GM12878 (cell line): ENCODE data around the gene MAP2K1. TPM values are rescaled to one million over a fixed set of nuclear protein-coding genes. Genes with fewer than 3 reads are reported as not detected.

ENCODE experiments used
- ATAC-seq: fragments of 200-7000 bp; cut with Tn5 transposase; 3 replicates; pipeline ENCODE4 v1.9.1; 2020; ENCODE audit warnings: mild to moderate bottlenecking, moderate library complexity
- BruUV-seq: library from RNA; stranded (reverse); fragments of 400-500 nt; replicated peaks from 2 replicates; lab custom pipeline; 2021; lab: Mats Ljungman, UMichigan
- CTCF ChIA-PET: fragments of 300-600 bp; sonication (Branson Sonifier 250); formaldehyde crosslinking; extraction: SDS; loops from one replicate; lab custom pipeline; 2021; ENCODE audit warnings: inconsistent platforms; lab: Yijun Ruan, JAX
- POLR2A ChIA-PET: fragments of 350-600 bp; formaldehyde crosslinking; extraction: SDS; loops from one replicate; lab custom pipeline; 2021; ENCODE audit warnings: inconsistent platforms; lab: Charles Lee
- RAD21 ChIA-PET: fragments of 300-600 bp; sonication (Branson Sonifier 250); formaldehyde crosslinking; loops from one replicate; lab custom pipeline; 2023; ENCODE audit warnings: antibody characterized with exemption; ENCODE audit not compliant: unreplicated experiment; lab: Charles Lee
- SMC1A ChIA-PET: fragments of 300-600 bp; sonication (Branson Sonifier 250); formaldehyde crosslinking; loops from one replicate; lab custom pipeline; 2023; ENCODE audit not compliant: unreplicated experiment, uncharacterized antibody; lab: Charles Lee
- DNase-seq: peaks from one replicate; pipeline ENCODE4 v3.0.0-alpha.2; 2011; ENCODE audit warnings: low read depth, low spot score
- FAIRE-seq: peaks from 3 replicates; lab custom pipeline; 2011; peaks lifted over from hg19 to GRCh38; lab: Jason Lieb, UNC
- H2AFZ ChIP-seq: 2 replicates; pipeline ENCODE4 v1.6.0; 2011; ENCODE audit warnings: low read depth, low read length, control low read depth; ENCODE audit not compliant: control insufficient read depth
- H3K27ac ChIP-seq: 2 replicates; pipeline ENCODE4 v1.5.1; 2011; ENCODE audit warnings: control low read depth; ENCODE audit not compliant: control insufficient read depth, insufficient read depth
- H3K27me3 ChIP-seq, 2 experiments: replicated peaks in 1 of 2; 2 replicates each; pipeline versions ENCODE4 v1.6.0 to v1.6.1; 2011; ENCODE audit warnings: low read length in 1 of 2; ENCODE audit not compliant: control insufficient read depth in 2 of 2, insufficient read depth in 2 of 2
- H3K36me3 ChIP-seq, 2 experiments: 2 replicates each; pipeline ENCODE4 v1.5.1; 2011; ENCODE audit warnings: low read length in 1 of 2; ENCODE audit not compliant: control insufficient read depth in 2 of 2, insufficient read depth in 2 of 2
- H3K4me1 ChIP-seq: 2 replicates; pipeline ENCODE4 v1.6.1; 2011; ENCODE audit warnings: mild to moderate bottlenecking, low read length, moderate library complexity, mixed read lengths; ENCODE audit not compliant: control insufficient read depth, insufficient read depth
- H3K4me2 ChIP-seq: 2 replicates; pipeline ENCODE4 v1.6.0; 2011; ENCODE audit warnings: control low read depth; ENCODE audit not compliant: control insufficient read depth, insufficient read depth
- H3K4me3 ChIP-seq: fragments of 200-600 bp; sonication (generic); 2 replicates; pipeline ENCODE4 v1.5.1; 2016
- H3K79me2 ChIP-seq: 2 replicates; pipeline ENCODE4 v1.6.0; 2011; ENCODE audit warnings: low read length; ENCODE audit not compliant: control insufficient read depth, insufficient read depth
- H3K9ac ChIP-seq: 2 replicates; pipeline ENCODE4 v1.8.0; 2011; ENCODE audit warnings: low read length, control low read depth, mixed read lengths; ENCODE audit not compliant: control insufficient read depth, insufficient read depth
- H3K9me3 ChIP-seq: replicated peaks from 3 replicates; pipeline ENCODE4 v1.5.1; 2011; ENCODE audit warnings: mild to moderate bottlenecking, low read length; ENCODE audit not compliant: control insufficient read depth, insufficient read depth
- H4K20me1 ChIP-seq: 2 replicates; pipeline ENCODE4 v1.6.0; 2011; ENCODE audit not compliant: control insufficient read depth, insufficient read depth
- BMI1 ChIP-seq: fragments of 450-650 bp; IDR thresholded peaks from 2 replicates; pipeline ENCODE4 v1.6.1; 2016; ENCODE audit warnings: mild to moderate bottlenecking, moderate library complexity, borderline replicate concordance
- IKZF2 ChIP-seq, 2 experiments: fragments of 450-650 bp; IDR thresholded peaks; 2 replicates each; pipeline ENCODE4 v1.6.1; 2017; ENCODE audit warnings: mild to moderate bottlenecking in 2 of 2, moderate library complexity in 2 of 2
- RAD51 ChIP-seq: fragments of 450-650 bp; IDR thresholded peaks from 2 replicates; pipeline ENCODE4 v1.6.1; 2016; ENCODE audit warnings: moderate library complexity, mild to moderate bottlenecking, inconsistent platforms
- SUPT20H ChIP-seq: IDR thresholded peaks from 2 replicates; pipeline ENCODE4 v1.6.1; 2011; ENCODE audit warnings: low read depth, mild to moderate bottlenecking, low read length, moderate library complexity, borderline replicate concordance; ENCODE audit not compliant: control insufficient read depth
- ZNF274 ChIP-seq: IDR thresholded peaks from one replicate; pipeline ENCODE4 v1.8.0; 2011; ENCODE audit not compliant: insufficient read length, insufficient read depth
- WGBS: methylation state at CpG from one replicate; pipeline ENCODE4 v1.1.6; 2016; ENCODE audit warnings: low lambda C conversion rate; ENCODE audit not compliant: insufficient replicate concordance, insufficient coverage; ENCODE audit errors: missing lambda C conversion rate; 5-methylcytosine and 5-hydroxymethylcytosine counted together
- in situ Hi-C: fragments of 300-500 bp; cut with MboI; formaldehyde crosslinking; loops from 9 replicates; pipeline ENCODE4 v1.14.3; 2018; ENCODE audit warnings: mixed read lengths
- intact Hi-C: fragments of 100-400 bp; cut with micrococcal nuclease; formaldehyde crosslinking; loops from one replicate; pipeline ENCODE4 v1.14.2; 2022; ENCODE audit not compliant: unreplicated experiment
- polyA plus RNA-seq, 11 experiments: library from polyadenylated mRNA; depleted of rRNA in 4 of 11; unstranded in 6 of 11; stranded (reverse) in 5 of 11; fragments of >200 nt; fragmentation: Nextera tagmentation in 4 of 11; fragmentation: Illumina TruSeq in 1 of 11; extraction: Ambion mirVana in 4 of 11; extraction: Trizol in 1 of 11; gene quantifications; 1 replicate in 1 of 11; 2 replicates in 10 of 11; pipeline versions ENCODE4 v1.2.1 to v1.2.3, GENCODE V29; 2011 to 2016; ENCODE audit warnings: inconsistent platforms in 2 of 11, missing spikeins in 2 of 11, low read depth in 1 of 11
- total RNA-seq, 4 experiments: library from RNA; depleted of rRNA in 3 of 4; stranded (reverse); fragments of >200 nt in 3 of 4; fragmentation: Illumina TruSeq in 1 of 4; extraction: Trizol in 1 of 4; gene quantifications; 2 replicates each; pipeline versions ENCODE4 v1.2.1 to v1.2.3, GENCODE V29; 2013 to 2021
- TF ChIP-seq, protein P1 (sequence below): fragments of 150-350 bp; IDR thresholded peaks from 2 replicates; pipeline ENCODE4 v1.6.1; 2016; ENCODE audit warnings: low read depth, low read length
- TF ChIP-seq, protein P2 (sequence below): IDR thresholded peaks from 2 replicates; pipeline ENCODE4 v1.6.1; 2011; ENCODE audit warnings: mild to moderate bottlenecking, low read depth, low read length, moderate library complexity; ENCODE audit not compliant: insufficient replicate concordance

The MAP2K1 gene
- total and polyA plus RNA-seq, 10 of the 15 experiments (the other 5 are each of a cell fraction or from before 2014, with no cell fraction given) = 11.2 to 112 (median 56.6) TPM

DNA sequence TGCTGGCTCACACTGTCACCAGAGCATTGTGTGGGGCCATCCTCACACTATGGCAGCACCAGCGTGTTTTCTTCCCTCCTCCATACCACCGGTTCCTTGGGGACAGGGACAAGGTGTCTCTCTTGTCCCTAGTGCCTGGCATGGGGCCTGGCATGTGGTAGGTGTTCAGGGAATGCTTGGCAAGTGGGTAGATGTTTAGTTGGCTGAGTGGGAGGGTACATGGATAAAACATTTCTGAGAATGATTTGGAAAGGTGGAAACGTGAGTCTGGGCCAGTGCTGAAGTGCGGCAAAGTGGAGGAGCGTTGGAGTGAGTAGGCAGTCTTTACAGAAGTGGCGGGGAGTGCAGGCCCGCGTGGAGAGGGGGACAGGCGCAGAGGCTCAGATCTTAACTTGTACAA lies 95.8 kb downstream of the MAP2K1 start:
- Histone ChIP-seq H3K27ac (no peak overlapping the region), H3K4me3 (no peak overlapping the region), H3K9ac (no peak overlapping the region), H4K20me1 (no peaks in the 10 kb centered on the region), H3K36me3 (peaks cover 25% of the 10 kb centered on the region in 2 experiments), H3K27me3 (no peaks in the 10 kb centered on the region), H3K4me1 (no peaks in the 10 kb centered on the region), H3K4me2 (no peak overlapping the region), H3K79me2 (no peaks in the 10 kb centered on the region; the same call in 1 of the 2 replicates), H2AFZ (no peak overlapping the region), H3K9me3 (no peaks in the 10 kb centered on the region)
- ChIA-PET SMC1A (interaction anchor here (1.0 kb wide), 1 partner anchor 94 kb away, joined by 3 read pairs; no protein-coding TSS in a partner anchor), POLR2A (interaction anchor here (0.6 kb wide), 1 partner anchor 25 kb away, joined by 3 read pairs; no protein-coding TSS in a partner anchor), RAD21 (interaction anchor here (1.5 kb wide), 1 partner anchor 14 kb away, joined by 4 read pairs; no protein-coding TSS in a partner anchor), CTCF (no interaction called here)
- in situ Hi-C loops = no loop called here
- ATAC-seq (no peak), DNase-seq (no peak), FAIRE-seq (no peak)
- TF ChIP-seq, protein P1, sequence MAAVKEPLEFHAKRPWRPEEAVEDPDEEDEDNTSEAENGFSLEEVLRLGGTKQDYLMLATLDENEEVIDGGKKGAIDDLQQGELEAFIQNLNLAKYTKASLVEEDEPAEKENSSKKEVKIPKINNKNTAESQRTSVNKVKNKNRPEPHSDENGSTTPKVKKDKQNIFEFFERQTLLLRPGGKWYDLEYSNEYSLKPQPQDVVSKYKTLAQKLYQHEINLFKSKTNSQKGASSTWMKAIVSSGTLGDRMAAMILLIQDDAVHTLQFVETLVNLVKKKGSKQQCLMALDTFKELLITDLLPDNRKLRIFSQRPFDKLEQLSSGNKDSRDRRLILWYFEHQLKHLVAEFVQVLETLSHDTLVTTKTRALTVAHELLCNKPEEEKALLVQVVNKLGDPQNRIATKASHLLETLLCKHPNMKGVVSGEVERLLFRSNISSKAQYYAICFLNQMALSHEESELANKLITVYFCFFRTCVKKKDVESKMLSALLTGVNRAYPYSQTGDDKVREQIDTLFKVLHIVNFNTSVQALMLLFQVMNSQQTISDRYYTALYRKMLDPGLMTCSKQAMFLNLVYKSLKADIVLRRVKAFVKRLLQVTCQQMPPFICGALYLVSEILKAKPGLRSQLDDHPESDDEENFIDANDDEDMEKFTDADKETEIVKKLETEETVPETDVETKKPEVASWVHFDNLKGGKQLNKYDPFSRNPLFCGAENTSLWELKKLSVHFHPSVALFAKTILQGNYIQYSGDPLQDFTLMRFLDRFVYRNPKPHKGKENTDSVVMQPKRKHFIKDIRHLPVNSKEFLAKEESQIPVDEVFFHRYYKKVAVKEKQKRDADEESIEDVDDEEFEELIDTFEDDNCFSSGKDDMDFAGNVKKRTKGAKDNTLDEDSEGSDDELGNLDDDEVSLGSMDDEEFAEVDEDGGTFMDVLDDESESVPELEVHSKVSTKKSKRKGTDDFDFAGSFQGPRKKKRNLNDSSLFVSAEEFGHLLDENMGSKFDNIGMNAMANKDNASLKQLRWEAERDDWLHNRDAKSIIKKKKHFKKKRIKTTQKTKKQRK = no peak
- no peak for TF ChIP-seq BMI1
- no peak for TF ChIP-seq RAD51
- TF ChIP-seq, protein P2, sequence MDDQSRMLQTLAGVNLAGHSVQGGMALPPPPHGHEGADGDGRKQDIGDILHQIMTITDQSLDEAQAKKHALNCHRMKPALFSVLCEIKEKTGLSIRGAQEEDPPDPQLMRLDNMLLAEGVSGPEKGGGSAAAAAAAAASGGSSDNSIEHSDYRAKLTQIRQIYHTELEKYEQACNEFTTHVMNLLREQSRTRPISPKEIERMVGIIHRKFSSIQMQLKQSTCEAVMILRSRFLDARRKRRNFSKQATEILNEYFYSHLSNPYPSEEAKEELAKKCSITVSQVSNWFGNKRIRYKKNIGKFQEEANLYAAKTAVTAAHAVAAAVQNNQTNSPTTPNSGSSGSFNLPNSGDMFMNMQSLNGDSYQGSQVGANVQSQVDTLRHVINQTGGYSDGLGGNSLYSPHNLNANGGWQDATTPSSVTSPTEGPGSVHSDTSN = no peak
- no peak for TF ChIP-seq IKZF2 (IDR thresholded peaks at IDR 0.05)
- TF ChIP-seq ZNF274 = no peak
- no peak for TF ChIP-seq SUPT20H
- BruUV-seq = no TSS peak
- intact Hi-C loops = no loop called here
- WGBS = 92% methylated on average over 9 of the region's 9 CpGs
